Hepatic stellate cell (primary cell): Measurements from ENCODE around the gene PYCARD.
"Not testable (repeated sequence)": the region's sequence is repeated elsewhere in the genome, so short reads cannot be mapped to it uniquely, and the experiment has no call there.

ENCODE experiments used
- DNase-seq: peaks from one replicate; pipeline ENCODE4 v3.0.0; 2011; ENCODE audit warnings: low spot score

Gene PYCARD

GRCh38 chr16:31202414-31203375 is at the start of gene PYCARD:
Gene PYCARD, minus strand, starts transcription at chr16:31202760. Its CDS starts 70 bp downstream, at chr16:31202690.
- peak; percentile 71 for DNase-seq

- DNase-seq = no peak
These were observed 48.9 kb upstream of the PYCARD start for GRCh38 chr16:31251435-31251834.

GRCh38 chr16:31250782-31251384 is 48.3 kb upstream of the PYCARD start:
- DNase-seq = no peak

GRCh38 chr16:31248344-31248743 is 45.8 kb upstream of the PYCARD start:
- DNase-seq = no peak

- no peak for DNase-seq
These were observed 43.7 kb upstream of the PYCARD start for GRCh38 chr16:31246296-31246695.

- DNase-seq = not testable (repeated sequence)
These were observed 43.0 kb upstream of the PYCARD start for GRCh38 chr16:31245598-31245997.

GRCh38 chr16:31243734-31244670 is 41.4 kb upstream of the PYCARD start:
- no peak for DNase-seq

- DNase-seq = no peak
These were observed 39.6 kb upstream of the PYCARD start for GRCh38 chr16:31242206-31242605.

- DNase-seq = no peak
These were observed 35.5 kb upstream of the PYCARD start for GRCh38 chr16:31238041-31238440.

GRCh38 chr16:31229501-31229900 is 26.9 kb upstream of the PYCARD start:
- DNase-seq = no peak

GRCh38 chr16:31228206-31228605 is 25.6 kb upstream of the PYCARD start:
- no peak for DNase-seq

GRCh38 chr16:31225193-31225592 is 22.6 kb upstream of the PYCARD start:
- DNase-seq = no peak

GRCh38 chr16:31224092-31224955 is 21.8 kb upstream of the PYCARD start:
- DNase-seq = no peak

GRCh38 chr16:31223044-31223443 is 20.5 kb upstream of the PYCARD start:
- DNase-seq = peak; percentile 3

- no peak for DNase-seq
These were observed 19.0 kb upstream of the PYCARD start for GRCh38 chr16:31221357-31222160.

GRCh38 chr16:31219154-31219741 is 16.7 kb upstream of the PYCARD start:
- no peak for DNase-seq

- DNase-seq = no peak
These were observed 14.6 kb upstream of the PYCARD start for GRCh38 chr16:31217136-31217530.

GRCh38 chr16:31216422-31217135 is 14.0 kb upstream of the PYCARD start, which contains the start of gene PYDC1:
Gene PYDC1, minus strand, starts transcription at chr16:31217135. Its CDS starts 107 bp downstream, at chr16:31217028.
- DNase-seq = no peak
